ENCODE measurements around the gene C12orf57.
"Not testable (repeated sequence)": the region's sequence is repeated elsewhere in the genome, so short reads cannot be mapped to it uniquely, and the experiment has no call there.

Gene C12orf57, protein sequence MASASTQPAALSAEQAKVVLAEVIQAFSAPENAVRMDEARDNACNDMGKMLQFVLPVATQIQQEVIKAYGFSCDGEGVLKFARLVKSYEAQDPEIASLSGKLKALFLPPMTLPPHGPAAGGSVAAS

DNA sequence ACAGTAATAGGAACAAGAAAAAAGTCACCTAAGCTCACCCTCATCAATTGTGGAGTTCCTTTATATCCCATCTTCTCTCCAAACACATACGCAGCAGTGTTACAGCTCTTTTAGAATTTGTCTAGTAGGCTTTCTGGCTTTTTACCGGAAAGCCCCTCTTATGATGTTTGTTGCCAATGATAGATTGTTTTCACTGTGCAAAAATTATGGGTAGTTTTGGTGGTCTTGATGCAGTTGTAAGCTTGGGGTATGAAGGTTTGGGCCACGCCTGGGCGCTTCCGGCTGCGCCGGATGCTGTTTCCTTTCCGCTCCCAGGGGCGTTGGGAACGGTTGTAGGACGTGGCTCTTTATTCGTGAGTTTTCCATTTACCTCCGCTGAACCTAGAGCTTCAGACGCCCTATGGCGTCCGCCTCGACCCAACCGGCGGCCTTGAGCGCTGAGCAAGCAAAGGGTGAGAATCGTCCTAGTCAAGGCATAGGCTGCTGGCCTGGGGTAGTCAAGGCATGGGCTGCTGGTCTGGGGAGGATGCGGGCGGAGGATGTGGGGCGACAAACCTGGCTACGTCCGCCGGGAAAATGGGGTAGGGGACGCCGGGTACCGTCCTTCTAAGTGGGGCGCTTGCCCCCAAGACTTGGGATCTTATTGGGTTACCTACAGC lies at the start of gene C12orf57, which contains the start of gene RNU7-1:
TSS of gene C12orf57 (plus strand) at position 301 of the 659 bp plus-strand sequence. CDS start at position 401, 100 bp downstream.
TSS of gene RNU7-1 (plus strand) at position 95 of the 659 bp plus-strand sequence.
- H3K9me3 ChIP-seq (ENCODE audit: control insufficient read depth in 1 of 2, low read length in 2 of 2) = no peaks in the 10 kb centered on the region
- H3K36me3 ChIP-seq (ENCODE audit: control insufficient read depth in 1 of 2, insufficient read depth in 2 of 2, low read length in 2 of 2) = peaks cover 12 to 17% of the 10 kb centered on the region in 2 donors
- peak within 1 kb of the TSS; percentile 81 to 83 for H3K4me3 ChIP-seq (ENCODE audit: low read depth in 1 of 2, low read length in 2 of 2)
- peaks cover 18 to 32% of the 10 kb centered on the region in 2 donors for H3K4me1 ChIP-seq (ENCODE audit: control insufficient read depth in 1 of 2, insufficient read depth in 2 of 2, low read length in 2 of 2)
- peak within 1 kb of the TSS; percentile 98 for H3K27ac ChIP-seq (ENCODE audit: low read length)
- no peaks in the 10 kb centered on the region for H3K27me3 ChIP-seq (ENCODE audit: low read depth, low read length)

DNA sequence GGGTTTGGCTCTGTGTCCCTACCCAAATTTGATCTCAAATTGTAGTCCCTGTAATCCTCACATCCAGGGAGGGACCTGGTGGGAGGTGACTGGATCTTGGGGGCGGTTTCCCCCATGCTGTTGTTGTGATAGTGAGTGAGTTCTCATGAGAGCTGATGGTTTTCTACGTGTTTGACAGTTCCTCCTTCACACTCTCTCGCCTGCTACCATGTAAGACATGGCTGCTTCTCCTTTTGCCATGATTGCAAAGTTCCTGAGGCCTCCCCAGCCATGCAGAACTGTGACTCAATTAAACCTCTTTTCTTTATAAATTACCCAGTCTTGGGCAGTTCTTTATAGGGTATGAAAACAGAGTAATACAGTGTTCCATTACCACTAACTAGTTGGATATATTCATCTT lies 49.5 kb upstream of the C12orf57 start:
- no peaks in the 10 kb centered on the region for H3K9me3 ChIP-seq (ENCODE audit: control insufficient read depth in 1 of 2, low read length in 2 of 2)
- H3K27ac ChIP-seq (ENCODE audit: low read length) = no peak overlapping the region
- peaks cover 0 to 4% of the 10 kb centered on the region in 2 donors for H3K36me3 ChIP-seq (ENCODE audit: control insufficient read depth in 1 of 2, insufficient read depth in 2 of 2, low read length in 2 of 2)
- H3K4me3 ChIP-seq (ENCODE audit: low read depth in 1 of 2, low read length in 2 of 2) = no peak overlapping the region
- peaks cover 0 to under 1% of the 10 kb centered on the region in 2 donors for H3K4me1 ChIP-seq (ENCODE audit: control insufficient read depth in 1 of 2, insufficient read depth in 2 of 2, low read length in 2 of 2)
- no peaks in the 10 kb centered on the region for H3K27me3 ChIP-seq (ENCODE audit: low read depth, low read length)

DNA sequence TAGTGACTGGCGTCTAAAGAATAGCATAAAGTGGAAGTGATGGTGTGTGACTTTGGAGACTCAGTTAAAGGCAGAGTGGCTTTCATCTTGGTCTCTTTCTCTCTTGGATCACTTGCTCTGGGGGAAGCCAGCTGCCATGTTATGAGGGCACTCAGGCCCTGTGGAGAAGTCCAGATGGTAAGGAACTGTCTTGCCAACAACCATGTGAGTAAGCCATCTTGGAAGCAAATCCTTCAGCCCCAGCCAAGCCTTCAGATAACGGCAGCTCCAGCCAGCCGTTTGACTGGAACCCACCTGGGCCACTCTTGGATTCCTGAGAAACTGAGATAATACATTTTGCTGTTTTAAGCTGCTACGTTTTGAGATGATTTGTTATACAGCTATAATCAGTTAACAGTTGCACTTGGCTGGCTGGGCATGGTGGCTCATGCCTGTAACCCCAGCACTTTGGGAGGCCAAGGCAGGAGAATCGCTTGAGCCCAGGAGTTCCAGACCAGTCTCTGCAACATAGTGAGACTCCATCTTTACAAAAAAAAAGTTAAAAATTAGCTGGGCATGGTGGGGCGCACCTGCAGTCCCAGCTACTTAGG lies 46.9 kb upstream of the C12orf57 start:
- H3K36me3 ChIP-seq (ENCODE audit: control insufficient read depth in 1 of 2, insufficient read depth in 2 of 2, low read length in 2 of 2) = no peaks in the 10 kb centered on the region
- H3K4me1 ChIP-seq (ENCODE audit: control insufficient read depth in 1 of 2, insufficient read depth in 2 of 2, low read length in 2 of 2) = peaks cover 0 to 6% of the 10 kb centered on the region in 2 donors
- H3K4me3 ChIP-seq (ENCODE audit: low read depth in 1 of 2, low read length in 2 of 2) = no peak overlapping the region
- no peaks in the 10 kb centered on the region for H3K27me3 ChIP-seq (ENCODE audit: low read depth, low read length)
- no peaks in the 10 kb centered on the region for H3K9me3 ChIP-seq (ENCODE audit: control insufficient read depth in 1 of 2, low read length in 2 of 2)
- no peak overlapping the region for H3K27ac ChIP-seq (ENCODE audit: low read length)

DNA sequence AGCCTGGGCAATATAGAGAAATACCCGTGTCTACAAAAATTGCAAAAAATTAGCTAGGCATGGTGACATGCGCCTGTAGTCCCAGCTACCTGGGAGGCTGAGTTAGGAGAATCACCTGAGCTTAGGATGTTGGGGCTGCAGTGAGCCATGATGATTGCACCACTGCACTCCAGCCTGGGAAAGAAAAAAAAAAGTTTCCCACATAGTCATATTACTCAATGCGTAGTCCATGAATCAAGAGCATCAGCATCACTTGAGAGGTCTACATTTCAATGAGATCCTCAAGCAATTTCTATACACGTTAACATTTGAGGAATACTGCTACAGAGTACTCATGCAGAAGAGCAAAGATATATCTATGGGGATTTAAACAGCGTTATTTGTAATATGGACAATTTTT lies 44.4 kb upstream of the C12orf57 start:
- Histone ChIP-seq H3K36me3 (ENCODE audit: control insufficient read depth in 1 of 2, insufficient read depth in 2 of 2, low read length in 2 of 2) (no peaks in the 10 kb centered on the region), H3K27ac (ENCODE audit: low read length) (no peak overlapping the region), H3K4me1 (ENCODE audit: control insufficient read depth in 1 of 2, insufficient read depth in 2 of 2, low read length in 2 of 2) (peaks cover 5 to 6% of the 10 kb centered on the region in 2 donors), H3K4me3 (ENCODE audit: low read depth in 1 of 2, low read length in 2 of 2) (no peak overlapping the region), H3K27me3 (ENCODE audit: low read depth, low read length) (no peaks in the 10 kb centered on the region), H3K9me3 (ENCODE audit: control insufficient read depth in 1 of 2, low read length in 2 of 2) (no peaks in the 10 kb centered on the region)

DNA sequence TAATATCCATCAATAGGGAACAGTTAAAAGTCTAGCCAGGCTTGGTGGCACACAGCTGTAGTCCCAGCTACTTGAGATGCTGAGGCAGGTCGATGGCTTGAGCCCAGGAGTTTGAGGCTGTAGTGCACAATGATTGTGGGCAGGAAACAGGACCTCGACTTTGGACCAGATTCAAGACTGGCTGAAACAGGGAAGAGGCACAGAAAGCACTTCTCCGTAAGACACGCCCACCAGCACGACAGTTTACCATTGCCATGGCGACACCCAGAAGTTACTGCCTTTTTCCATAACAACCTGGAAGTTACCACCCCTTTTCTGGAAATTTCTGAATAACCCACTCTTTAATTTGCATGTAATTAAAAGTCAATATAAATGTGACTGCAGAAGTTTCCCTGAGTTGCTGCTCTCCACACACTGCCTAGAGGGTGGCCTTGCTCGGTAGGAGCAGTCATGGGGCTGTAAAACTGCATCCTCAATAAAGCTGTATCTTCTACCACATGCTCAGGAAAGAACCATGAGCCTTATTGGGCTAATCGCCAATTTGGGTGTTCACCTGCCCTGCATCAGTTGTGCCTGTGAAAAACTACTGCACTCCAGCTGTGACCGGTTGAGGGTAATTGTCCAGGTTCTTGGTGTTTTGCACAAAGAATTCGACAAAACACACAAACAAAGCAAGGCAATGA lies 43.8 kb upstream of the C12orf57 start:
- Histone ChIP-seq H3K36me3 (ENCODE audit: control insufficient read depth in 1 of 2, insufficient read depth in 2 of 2, low read length in 2 of 2) (no peaks in the 10 kb centered on the region), H3K4me3 (ENCODE audit: low read depth in 1 of 2, low read length in 2 of 2) (no peak overlapping the region)

DNA sequence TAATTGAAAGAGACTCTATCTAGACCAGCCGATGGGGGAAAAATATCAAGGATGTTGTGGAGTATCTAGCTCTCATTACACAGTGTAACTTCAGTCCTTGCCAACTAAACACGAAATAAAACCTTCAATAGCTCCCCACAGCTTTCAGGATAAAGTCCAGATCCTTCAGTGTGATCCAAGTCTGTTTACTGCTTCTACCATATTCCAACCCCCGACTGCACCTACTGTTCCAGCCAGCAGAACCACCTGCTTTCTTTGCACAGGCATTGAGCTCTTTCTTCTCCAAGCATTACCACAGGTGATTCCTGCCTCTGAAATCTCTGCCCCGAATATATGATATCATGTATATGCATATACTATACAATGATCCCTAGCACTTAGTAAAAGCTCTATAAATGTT lies 41.4 kb upstream of the C12orf57 start:
- H3K4me3 ChIP-seq (ENCODE audit: low read depth in 1 of 2, low read length in 2 of 2) = no peak overlapping the region
- peaks cover 4 to 9% of the 10 kb centered on the region in 2 donors for H3K36me3 ChIP-seq (ENCODE audit: control insufficient read depth in 1 of 2, insufficient read depth in 2 of 2, low read length in 2 of 2)
- H3K27me3 ChIP-seq (ENCODE audit: low read depth, low read length) = no peaks in the 10 kb centered on the region
- H3K27ac ChIP-seq (ENCODE audit: low read length) = no peak overlapping the region
- H3K4me1 ChIP-seq (ENCODE audit: control insufficient read depth in 1 of 2, insufficient read depth in 2 of 2, low read length in 2 of 2) = peaks cover 5 to 12% of the 10 kb centered on the region in 2 donors
- H3K9me3 ChIP-seq (ENCODE audit: control insufficient read depth in 1 of 2, low read length in 2 of 2) = no peaks in the 10 kb centered on the region

More for the DNA sequence above, 43.8 kb upstream of the C12orf57 start:
- no peaks in the 10 kb centered on the region for H3K27me3 ChIP-seq (ENCODE audit: low read depth, low read length)
- peaks cover 5 to 8% of the 10 kb centered on the region in 2 donors for H3K4me1 ChIP-seq (ENCODE audit: control insufficient read depth in 1 of 2, insufficient read depth in 2 of 2, low read length in 2 of 2)
- no peaks in the 10 kb centered on the region for H3K9me3 ChIP-seq (ENCODE audit: control insufficient read depth in 1 of 2, low read length in 2 of 2)
- no peak overlapping the region for H3K27ac ChIP-seq (ENCODE audit: low read length)

DNA sequence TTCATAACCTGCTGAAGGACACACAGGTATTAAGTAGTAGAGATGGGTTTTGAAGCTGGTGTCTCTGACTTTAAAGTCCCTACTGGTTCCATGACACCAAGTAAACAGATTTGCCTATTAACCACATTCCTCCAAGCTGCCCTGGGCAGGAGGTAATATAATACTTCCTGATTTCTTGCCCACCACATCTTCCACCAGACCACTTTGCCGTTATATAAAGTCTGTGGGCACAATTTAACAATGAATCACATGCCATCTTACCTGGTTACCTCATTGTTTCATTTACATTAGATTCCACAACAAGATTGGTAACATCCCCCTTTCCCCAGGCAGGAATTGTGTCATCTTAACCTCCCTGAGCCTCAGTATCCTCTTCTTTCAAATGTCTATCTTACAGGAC lies 40.1 kb upstream of the C12orf57 start:
- Histone ChIP-seq H3K27ac (ENCODE audit: low read length) (no peak overlapping the region), H3K36me3 (ENCODE audit: control insufficient read depth in 1 of 2, insufficient read depth in 2 of 2, low read length in 2 of 2) (peaks cover 4 to 12% of the 10 kb centered on the region in 2 donors), H3K4me3 (ENCODE audit: low read depth in 1 of 2, low read length in 2 of 2) (peak overlapping the region in 1 of 2 donors; percentile 95), H3K9me3 (ENCODE audit: control insufficient read depth in 1 of 2, low read length in 2 of 2) (no peaks in the 10 kb centered on the region), H3K27me3 (ENCODE audit: low read depth, low read length) (no peaks in the 10 kb centered on the region), H3K4me1 (ENCODE audit: control insufficient read depth in 1 of 2, insufficient read depth in 2 of 2, low read length in 2 of 2) (peaks cover 5 to 12% of the 10 kb centered on the region in 2 donors)

DNA sequence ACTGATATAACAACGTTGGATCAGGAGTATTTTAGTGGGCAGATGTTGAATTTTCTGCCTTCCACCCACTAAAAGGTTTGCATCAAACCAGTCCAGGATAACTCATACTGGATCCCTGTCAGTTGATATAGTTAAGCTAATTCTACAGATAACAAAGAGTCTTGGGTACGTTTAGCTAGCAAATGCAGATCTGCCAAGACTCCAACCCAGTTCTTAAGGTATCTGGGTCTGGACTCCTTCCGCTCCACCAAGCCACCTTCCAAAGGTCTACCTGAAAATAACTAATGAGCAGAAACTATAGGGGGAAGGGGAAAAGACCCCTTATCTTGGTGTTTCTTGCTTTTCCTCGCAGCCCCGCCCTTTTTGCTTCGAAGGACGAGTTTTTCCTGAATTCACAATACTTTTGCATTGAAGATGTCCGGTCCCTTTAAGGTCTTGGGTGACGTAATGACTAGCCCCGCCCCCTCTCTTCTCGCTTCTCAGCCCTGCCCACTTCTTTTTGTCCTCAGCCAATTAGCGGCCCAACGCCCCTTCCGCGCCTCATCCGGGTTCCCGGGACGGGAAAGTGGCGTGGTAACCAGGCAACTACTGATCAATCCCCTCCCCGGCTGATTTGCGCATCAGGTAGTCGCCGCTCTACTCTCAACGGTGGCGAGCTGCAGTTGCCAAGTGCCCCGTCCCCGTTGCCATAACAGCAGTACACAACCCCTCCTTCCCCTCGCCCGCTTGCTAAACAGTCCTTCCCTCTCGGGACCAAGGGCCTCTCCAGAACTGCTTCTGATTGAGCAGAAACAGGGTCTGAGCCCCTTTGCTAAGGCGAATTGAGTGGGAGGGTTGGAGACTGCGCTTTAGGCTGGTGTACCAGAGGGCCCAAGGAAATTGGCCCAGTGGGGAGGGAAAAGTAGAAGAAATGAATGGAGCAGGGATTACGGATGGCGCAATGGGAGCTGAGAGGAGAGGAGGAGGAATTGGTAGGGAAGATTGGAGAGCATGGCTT lies 39.2 kb upstream of the C12orf57 start, which contains the start of gene LRRC23:
TSS of gene LRRC23 (plus strand) at position 543 of the 997 bp plus-strand sequence. CDS start 812 bp downstream, outside the sequence.
- no peaks in the 10 kb centered on the region for H3K9me3 ChIP-seq (ENCODE audit: control insufficient read depth in 1 of 2, low read length in 2 of 2)
- peak within 1 kb of the TSS; percentile 67 to 95 for H3K4me3 ChIP-seq (ENCODE audit: low read depth in 1 of 2, low read length in 2 of 2)
- no peaks in the 10 kb centered on the region for H3K27me3 ChIP-seq (ENCODE audit: low read depth, low read length)
- H3K4me1 ChIP-seq (ENCODE audit: control insufficient read depth in 1 of 2, insufficient read depth in 2 of 2, low read length in 2 of 2) = peaks cover 5 to 9% of the 10 kb centered on the region in 2 donors
- H3K27ac ChIP-seq (ENCODE audit: low read length) = peak within 1 kb of the TSS; percentile 92
- H3K36me3 ChIP-seq (ENCODE audit: control insufficient read depth in 1 of 2, insufficient read depth in 2 of 2, low read length in 2 of 2) = peaks cover 4 to 12% of the 10 kb centered on the region in 2 donors

DNA sequence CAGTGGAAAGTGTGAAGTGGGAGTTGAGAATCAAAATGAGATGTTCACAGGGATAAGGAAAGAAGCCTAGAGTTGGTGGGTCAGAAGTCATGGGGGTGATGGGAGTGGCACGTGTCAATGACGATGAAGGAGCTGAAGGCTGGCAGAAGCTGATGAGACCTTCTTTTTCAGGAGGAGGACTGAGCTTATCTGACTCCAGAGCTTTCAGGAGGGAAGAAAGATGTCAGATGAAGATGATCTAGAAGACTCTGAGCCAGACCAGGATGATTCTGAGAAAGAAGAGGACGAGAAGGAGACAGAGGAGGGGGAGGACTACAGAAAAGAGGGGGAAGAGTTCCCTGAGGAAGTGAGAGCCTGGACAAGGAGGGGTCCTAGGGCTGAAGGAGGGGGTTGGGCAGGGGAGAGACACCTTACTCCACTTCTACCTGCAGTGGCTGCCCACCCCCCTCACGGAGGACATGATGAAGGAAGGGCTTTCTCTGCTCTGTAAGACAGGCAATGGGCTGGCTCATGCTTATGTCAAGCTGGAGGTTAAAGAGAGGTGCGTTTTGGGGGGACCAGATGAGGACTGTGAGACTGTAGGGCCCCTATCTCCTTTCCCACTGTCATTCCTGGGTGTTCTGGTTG lies 38.3 kb upstream of the C12orf57 start:
- Histone ChIP-seq H3K4me1 (ENCODE audit: control insufficient read depth in 1 of 2, insufficient read depth in 2 of 2, low read length in 2 of 2) (peaks cover 5 to 6% of the 10 kb centered on the region in 2 donors), H3K36me3 (ENCODE audit: control insufficient read depth in 1 of 2, insufficient read depth in 2 of 2, low read length in 2 of 2) (peaks cover 4 to 12% of the 10 kb centered on the region in 2 donors), H3K9me3 (ENCODE audit: control insufficient read depth in 1 of 2, low read length in 2 of 2) (no peaks in the 10 kb centered on the region), H3K27ac (ENCODE audit: low read length) (peak overlapping the region; percentile 92), H3K4me3 (ENCODE audit: low read depth in 1 of 2, low read length in 2 of 2) (peak overlapping the region; percentile 67 to 95), H3K27me3 (ENCODE audit: low read depth, low read length) (no peaks in the 10 kb centered on the region)

DNA sequence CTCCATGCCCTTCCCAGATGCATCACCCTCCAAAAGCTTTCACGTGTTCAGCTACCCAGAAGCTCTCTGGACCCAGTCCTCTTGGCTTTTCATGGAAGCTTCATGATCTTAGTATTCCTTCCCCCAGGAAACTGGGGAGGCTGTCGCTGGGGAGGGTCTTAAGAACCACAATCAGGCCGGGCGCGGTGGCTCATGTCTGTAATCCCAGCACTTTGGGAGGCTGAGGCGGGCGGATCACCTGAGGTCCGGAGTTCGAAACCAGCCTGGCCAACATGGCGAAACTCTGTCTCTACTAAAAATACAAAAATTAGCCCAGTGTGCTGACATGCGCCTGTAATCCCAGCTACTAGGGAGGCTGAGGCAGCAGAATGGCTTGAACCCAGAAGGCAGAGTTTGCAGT lies 35.7 kb upstream of the C12orf57 start:
- H3K36me3 ChIP-seq (ENCODE audit: control insufficient read depth in 1 of 2, insufficient read depth in 2 of 2, low read length in 2 of 2) = peaks cover 4 to 12% of the 10 kb centered on the region in 2 donors
- not testable (repeated sequence) for H3K9me3 ChIP-seq (ENCODE audit: control insufficient read depth in 1 of 2, low read length in 2 of 2); H3K4me1 ChIP-seq (ENCODE audit: control insufficient read depth in 1 of 2, insufficient read depth in 2 of 2, low read length in 2 of 2); H3K27me3 ChIP-seq (ENCODE audit: low read depth, low read length); H3K4me3 ChIP-seq (ENCODE audit: low read depth in 1 of 2, low read length in 2 of 2); H3K27ac ChIP-seq (ENCODE audit: low read length)
